Adrenal gland (tissue), 5 donors: ENCODE data around the gene FOSL2.

ENCODE experiments used
- CTCF ChIP-seq, 6 experiments: fragments of 450-650 bp in 4 of 6; fragments of 200-600 bp in 2 of 6; sonication (generic) in 1 of 6; IDR thresholded peaks; 1 replicate in 5 of 6; 2 replicates in 1 of 6; pipeline versions ENCODE4 v1.5.1 to v1.8.0; 2016 to 2021; ENCODE audit warnings: antibody characterized with exemption in 6 of 6, mild to moderate bottlenecking in 2 of 6, moderate library complexity in 1 of 6
- POLR2A ChIP-seq, 2 donors: fragments of 450-650 bp; IDR thresholded peaks; one replicate each; pipeline ENCODE4 v1.6.1; 2017; ENCODE audit warnings: antibody characterized with exemption in 2 of 2, mild to moderate bottlenecking in 2 of 2, moderate library complexity in 1 of 2
- donor health status: DM: no; HTN: no; CAD: no.

GRCh38 chr2:28433935-28434599 is 41.4 kb downstream of the FOSL2 start:
- no peak for TF ChIP-seq CTCF (IDR thresholded peaks at IDR 0.05)
- no peak for TF ChIP-seq POLR2A (IDR thresholded peaks at IDR 0.05)
